CD4-positive, alpha-beta memory T cell (primary cell): ENCODE results near the gene NGLY1. TPM values are rescaled to one million over a fixed set of nuclear protein-coding genes. Genes with fewer than 3 reads are reported as not detected.

Experiments used
- polyA plus RNA-seq, 2 donors: library from polyadenylated mRNA; unstranded; fragments of 300-500 nt; fragmentation: Illumina TruSeq; gene quantifications; one replicate each; pipeline ENCODE4 v1.2.3, GENCODE V29; 2021
- total RNA-seq, 2 experiments: library from RNA; stranded (reverse); gene quantifications; one replicate each; pipeline ENCODE4 v1.2.3, GENCODE V29; 2021

Gene NGLY1
- total and polyA plus RNA-seq, 4 experiments from 2014 or later, result 52.0 to 74.3 (median 64.7) TPM

Other genes with a start within 250 kb of the NGLY1 start
- 100 to 1,000 TPM; 161 to 175 TPM for gene TOP2B, start 118.5 kb downstream of the NGLY1 start, total RNA-seq
- gene TOP2B, start 118.5 kb downstream of the NGLY1 start, polyA plus RNA-seq, result 100 to 1,000 TPM in 1 of 2 donors, 10 to 100 TPM in 1; 28.9 to 105 TPM
- 10 to 100 TPM; 13.7 to 17.5 TPM for gene OXSM, start 6.6 kb upstream of the NGLY1 start, total RNA-seq
- 10 to 100 TPM; 13.2 to 20.6 TPM for gene OXSM, start 6.6 kb upstream of the NGLY1 start, polyA plus RNA-seq